Middle frontal gyrus (tissue), 1 donor: ENCODE results near the gene DENND4A.
"Not testable (repeated sequence)": the region's sequence is repeated elsewhere in the genome, so short reads cannot be mapped to it uniquely, and the experiment has no call there.

Experiments
- DNase-seq: peaks from one replicate; pipeline ENCODE4 v3.0.0-alpha.2; 2015; ENCODE audit warnings: low spot score; ENCODE audit errors: extremely low spot score

DENND4A gene

DNA sequence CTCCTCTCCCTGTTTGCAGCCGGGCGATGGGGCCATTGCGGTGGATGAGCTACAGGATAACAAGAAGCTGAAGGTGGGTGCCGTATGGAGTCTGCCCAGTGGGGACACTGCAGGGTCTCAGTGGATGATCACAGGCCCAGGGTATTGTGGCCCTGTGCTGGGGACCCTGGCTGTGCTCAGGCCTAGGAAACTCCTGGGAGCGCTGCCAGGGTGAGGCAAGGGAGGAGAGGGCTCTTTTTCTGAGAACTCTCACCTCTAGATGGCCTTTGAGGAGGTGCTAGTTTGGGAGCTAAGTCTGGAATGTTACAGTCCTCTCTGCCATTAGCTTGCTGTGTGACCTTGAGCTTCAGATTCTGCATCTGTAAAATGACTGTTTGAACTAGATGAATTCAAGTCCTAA lies 154.0 kb downstream of the DENND4A start:
- no peak for DNase-seq

DNA sequence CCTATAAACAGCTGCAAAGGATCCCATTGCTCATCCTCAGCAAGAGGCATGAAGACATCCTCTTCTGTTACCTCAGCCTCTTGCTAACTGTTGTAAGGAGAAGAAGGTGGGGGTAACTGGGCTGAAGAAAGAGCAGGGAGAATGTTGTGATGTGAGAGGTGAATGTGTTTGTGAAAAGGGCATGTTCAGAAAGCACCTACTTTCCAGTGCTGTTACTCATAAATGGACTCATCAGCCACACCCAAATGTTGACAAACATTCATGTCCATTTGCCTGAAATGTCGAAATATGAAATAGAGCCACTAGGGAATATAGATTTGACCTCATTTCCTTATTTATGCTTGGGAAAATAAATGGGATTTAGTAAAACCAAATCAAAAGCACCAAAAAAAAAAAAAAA lies 157.7 kb downstream of the DENND4A start:
- no peak for DNase-seq

DNA sequence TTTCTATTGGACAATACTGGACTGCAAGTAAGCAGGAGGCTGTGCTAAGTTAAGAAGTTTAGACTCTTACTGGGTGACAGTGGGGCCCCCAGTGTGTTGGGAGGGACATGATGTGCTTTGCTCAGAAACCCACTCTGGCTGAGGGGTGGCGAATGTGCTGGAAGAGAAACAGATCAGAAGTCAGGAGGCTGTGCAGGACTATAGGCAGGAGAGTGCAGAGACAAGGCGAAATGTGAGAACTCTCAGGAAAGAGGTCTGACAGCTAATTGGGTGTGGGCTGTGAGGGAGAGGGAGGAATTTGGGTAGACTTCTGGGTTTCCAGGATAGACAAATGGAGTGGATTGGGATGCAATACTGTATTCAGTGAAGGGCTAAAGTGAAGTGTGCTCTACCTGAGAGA lies 158.3 kb downstream of the DENND4A start:
- DNase-seq: no peak

DNA sequence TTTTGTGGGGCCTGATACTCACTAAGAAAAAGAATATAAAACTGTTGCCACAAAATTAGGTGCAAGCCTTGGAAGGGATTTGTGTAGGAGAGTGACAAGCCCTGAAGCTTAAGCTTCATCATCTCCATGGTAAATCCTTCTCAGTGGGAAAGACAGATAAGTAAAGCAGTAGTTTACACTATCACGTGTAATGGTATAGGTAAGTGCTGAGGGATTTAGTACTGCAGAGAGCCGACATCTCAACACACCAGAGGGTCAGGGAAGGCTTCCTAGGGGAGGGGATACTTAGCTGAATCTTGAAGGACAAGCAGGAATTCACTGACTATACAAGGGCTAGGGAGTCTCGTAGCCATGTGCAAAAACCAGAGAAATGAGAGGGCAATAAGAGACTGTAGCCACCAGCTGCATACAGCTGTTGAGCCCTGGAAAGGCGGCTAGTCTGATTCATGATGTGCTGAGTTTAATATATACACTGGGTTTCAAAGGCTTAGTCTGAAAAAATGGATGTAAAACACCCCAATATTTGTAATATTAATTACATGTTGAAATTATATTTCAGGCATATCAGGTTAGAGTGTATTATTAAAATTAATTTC lies 159.2 kb downstream of the DENND4A start:
- DNase-seq: no peak

DNA sequence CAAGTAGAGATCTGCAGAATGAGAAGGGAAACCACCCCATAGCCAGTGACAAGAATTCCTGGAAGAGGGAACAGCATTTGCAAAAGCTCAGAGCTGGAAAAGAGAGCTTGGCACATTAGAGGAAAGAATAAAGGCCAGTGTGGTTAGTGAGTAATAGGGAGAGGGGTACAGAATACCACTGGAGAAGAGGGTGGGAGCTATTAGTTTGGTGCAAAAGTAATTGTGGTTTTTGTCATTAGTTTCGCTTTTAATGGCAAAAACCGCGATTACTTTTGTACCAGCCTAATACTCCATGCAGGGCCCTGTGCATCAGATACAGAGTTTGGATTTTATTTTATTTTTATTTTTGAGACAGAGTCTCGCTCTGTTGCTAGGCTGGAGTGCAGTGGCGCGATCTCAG lies 160.6 kb downstream of the DENND4A start:
- no peak for DNase-seq

DNA sequence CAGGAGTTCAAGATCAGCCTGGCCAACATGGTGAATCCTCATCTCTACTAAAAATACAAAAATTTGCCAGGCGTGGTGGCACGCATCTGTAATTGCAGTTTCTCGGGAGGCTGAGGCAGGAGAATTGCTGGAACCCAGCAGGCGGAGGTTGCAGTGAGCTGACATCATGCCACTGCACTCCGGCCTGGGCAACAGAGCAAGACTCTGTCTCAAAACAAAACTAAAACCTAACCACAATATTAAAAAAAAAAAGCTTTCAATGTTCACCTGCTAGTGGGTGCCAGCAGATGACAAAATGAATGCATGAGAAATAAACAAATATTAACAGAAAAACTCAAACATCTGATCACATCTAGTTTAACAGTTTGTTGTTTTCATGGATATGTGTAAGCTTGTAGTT lies 161.3 kb downstream of the DENND4A start:
- DNase-seq: no peak

DNA sequence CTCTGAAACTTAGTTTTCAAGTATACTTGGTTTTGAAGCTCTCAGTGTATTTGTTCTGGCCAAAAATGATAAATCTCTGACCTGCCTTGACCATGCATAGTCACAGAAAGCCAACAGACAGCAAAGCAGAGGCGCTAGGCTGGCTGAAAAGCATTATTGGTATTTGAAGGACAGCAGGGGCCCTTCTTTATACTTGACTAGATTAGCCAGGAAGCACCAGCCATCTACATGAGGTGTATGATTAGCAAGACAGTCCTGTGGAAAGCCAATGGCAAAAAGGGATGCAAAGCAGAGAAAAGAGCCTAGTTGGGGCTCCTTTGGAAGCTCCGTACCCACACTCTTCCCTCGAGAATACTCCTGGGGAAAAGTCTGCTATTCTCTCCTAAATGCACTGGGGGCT lies 162.5 kb downstream of the DENND4A start:
- DNase-seq: no peak

DNA sequence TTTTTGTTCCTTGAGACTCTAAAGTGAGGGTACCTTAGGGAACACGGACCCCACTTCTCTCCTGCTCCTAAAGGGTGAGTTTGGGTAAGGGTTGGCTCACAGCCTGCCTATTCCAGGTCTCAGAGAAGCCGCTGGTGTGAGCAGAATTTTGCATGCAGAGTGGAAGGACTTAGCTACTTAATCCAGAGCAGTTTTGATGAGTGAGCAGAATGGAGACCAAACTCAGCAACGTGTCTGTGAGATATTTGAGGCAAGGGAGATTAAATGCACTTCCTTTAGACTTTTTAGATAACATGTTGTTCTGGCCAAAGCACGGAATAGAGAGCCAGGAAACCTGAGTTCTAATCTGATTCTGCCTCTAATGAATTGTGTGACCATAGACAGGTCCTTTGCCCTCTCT lies 165.2 kb downstream of the DENND4A start:
- DNase-seq: no peak

DNA sequence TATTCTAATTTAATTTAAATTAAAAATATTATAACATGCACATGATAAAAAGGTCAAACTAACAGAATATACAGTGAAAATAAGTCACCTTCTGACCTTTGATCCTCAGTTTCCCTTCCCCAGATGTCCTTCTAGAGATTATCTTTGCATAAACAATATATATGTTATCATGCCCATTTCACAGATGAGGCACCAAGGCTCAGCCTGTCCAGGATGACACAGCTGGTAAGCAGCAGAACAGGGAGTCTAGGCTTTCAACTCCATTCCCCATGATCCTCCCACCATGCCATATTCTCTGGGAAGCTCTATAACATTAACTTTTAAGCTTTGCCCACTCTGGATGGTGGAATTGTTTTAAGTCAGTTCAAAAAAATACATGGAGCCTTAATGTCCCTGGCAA lies 169.0 kb downstream of the DENND4A start:
- DNase-seq: no peak

DNA sequence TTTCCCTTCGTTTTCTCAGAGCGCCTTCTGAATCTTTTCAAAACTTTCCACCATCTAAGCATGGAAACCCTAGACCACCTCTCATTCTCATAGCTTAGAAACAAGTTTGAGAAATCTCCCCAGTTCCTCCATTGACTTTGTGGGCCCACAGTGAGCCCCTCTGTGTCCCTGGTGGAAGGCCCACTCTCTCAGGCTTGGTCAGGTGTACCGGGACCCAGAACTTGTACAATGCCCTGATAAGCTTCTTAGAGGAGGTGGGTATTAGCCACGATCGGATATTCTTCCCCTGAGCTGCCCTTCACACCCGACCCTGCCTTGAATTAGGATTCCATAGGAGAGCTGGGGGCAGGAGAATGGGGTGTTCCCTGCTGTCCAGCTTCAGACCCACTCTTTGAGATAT lies 170.5 kb downstream of the DENND4A start, which contains the start of gene SLC24A1:
Gene SLC24A1, plus strand, starts transcription at position 301 of the 400 bp plus-strand sequence. CDS start 2,143 bp downstream, outside the sequence.
- DNase-seq: no peak

DNA sequence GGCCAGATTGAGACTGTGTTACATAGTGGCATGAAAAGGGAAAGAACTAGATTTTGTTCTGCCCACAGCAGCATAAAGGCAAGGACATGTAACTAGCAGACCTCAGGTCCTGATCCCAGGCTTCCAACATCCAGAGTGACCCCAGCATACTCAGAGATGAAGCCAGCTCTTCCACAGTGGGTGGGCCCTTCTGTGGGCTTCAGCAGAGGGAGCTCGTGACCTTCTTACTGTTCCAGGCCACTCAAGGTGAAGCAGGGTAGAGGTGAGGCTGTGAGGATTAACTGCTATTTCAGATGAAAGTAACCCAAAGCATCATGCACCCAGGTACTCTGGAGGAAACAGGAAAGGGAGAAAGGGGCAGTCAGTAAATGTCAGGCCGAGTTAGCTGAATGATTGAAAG lies 171.3 kb downstream of the DENND4A start:
- DNase-seq: no peak

DNA sequence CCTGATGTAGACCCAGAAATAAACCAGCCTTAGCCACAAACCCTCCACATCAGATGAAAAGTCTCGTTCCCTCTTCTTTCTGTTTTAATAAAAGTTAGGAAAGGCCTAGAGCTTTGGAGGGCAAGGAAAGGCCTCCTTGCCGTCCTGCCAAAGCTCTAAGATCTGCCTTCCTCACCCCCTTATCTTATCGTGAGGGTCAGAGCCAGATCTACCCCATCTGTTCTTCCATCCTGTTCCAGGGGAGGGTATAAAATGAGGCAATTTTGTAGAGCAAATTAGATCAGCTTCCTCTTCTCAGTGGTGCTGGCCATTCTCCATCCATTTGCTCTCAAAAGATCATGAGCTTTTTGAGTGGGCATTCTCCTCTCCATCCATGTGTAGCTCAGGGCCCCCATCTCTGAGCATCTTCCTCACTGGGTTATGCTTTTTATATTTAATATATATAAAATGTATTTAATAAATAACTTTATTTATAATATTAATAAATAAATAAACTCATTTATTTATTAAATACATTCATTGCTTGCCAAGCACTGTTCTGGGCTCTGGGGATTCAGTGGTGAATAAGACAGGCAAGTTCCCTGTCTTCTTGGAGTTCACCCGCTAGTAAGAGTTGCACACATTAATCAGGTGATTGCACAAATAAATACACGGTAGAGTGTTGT lies 172.3 kb downstream of the DENND4A start:
- no peak for DNase-seq

DNA sequence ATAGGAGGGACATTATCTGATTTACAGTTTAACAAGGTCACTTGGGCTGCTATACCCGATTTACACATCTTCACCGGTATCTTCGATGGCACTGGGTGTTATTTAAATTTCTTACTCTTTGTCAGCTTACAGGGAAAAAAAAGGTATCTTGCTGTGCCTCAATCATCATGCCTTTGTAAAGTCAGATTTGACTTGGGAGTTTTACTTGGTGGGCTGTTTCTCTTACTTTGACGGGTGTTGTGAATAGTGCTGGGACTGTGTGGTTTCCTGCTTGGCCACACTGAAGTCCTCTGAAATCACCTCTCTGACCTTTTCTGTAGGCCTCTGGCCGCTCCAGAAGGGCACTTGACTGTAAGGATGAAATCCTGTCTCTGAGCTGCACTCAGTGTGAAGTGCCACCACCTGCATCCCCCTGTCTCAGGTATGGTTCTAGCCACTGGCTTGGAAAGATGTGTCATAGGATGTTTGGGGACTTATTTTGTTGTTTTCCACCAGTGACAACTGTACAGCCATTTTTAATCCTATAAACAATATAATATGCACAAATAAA lies 173.5 kb downstream of the DENND4A start:
- no peak for DNase-seq

DNA sequence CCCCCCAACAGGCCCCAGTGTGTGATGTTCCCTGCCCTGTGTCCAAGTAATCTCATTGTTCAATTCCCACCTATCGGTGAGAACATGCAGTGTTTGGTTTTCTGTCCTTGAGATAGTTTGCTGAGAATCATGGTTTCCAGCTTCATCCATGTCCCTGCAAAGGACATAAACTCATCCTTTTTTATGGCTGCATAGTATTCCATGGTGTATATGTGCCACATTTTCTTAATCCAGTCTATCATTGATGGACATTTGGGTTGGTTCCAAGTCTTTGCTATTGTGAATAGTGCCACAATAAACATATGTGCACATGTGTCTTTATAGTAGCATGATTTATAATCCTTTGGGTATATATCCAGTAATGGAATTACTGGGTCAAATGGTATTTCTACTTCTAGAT lies 176.2 kb downstream of the DENND4A start:
- DNase-seq: not testable (repeated sequence)

DNA sequence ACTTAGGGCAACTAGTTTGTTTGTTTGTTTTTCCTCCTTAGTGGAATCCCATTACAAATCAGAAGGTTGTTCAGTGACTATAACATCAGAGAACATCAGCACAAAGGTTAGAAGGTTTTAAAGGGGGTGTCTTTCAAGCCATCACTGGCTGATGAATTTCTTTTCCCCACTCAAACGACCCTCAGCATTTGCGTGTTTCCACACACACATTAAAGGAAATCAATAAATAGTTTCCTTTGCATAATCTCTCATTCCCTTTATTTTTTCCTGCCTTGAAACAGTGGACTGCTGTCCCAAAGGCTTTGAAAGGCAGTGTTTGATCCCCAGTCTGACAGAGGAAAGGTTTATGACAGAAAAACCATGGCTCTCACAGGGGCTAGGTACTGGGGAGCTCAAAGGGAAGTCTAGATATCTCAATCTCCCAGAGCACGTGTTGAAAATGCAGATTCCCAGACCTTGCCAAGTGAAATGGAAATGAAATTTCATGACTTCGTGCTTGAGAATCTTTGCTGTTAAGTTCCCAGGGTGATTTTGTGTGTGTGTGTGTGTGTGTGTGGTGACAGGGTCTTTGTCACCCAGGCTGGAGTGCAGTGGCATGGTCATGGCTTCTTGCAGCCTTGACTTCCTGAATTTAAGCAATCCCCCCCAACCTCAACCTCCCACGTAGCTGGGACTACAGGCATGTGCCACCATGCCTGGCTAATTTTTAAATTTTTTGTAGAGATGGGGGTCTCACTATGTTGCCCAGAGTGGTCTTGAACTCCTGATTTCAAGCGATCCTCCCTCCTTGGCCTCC lies 178.9 kb downstream of the DENND4A start:
- no peak for DNase-seq

DNA sequence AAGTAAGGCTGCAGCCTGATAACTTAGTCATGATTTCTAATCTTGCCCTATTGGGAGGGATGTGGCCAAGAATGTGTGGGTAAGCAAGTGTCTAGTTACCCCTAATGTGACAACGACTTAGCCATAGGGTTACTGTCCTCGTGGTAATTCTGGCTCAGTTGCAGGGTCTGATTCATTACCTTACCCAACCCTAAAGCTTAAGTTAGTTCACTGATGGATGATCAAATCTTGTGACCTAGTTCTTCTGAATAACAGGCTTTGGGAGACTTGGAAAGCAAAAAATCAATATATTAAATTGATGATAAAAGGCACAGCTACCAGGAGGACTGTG lies 179.5 kb downstream of the DENND4A start:
- DNase-seq: no peak

DNA sequence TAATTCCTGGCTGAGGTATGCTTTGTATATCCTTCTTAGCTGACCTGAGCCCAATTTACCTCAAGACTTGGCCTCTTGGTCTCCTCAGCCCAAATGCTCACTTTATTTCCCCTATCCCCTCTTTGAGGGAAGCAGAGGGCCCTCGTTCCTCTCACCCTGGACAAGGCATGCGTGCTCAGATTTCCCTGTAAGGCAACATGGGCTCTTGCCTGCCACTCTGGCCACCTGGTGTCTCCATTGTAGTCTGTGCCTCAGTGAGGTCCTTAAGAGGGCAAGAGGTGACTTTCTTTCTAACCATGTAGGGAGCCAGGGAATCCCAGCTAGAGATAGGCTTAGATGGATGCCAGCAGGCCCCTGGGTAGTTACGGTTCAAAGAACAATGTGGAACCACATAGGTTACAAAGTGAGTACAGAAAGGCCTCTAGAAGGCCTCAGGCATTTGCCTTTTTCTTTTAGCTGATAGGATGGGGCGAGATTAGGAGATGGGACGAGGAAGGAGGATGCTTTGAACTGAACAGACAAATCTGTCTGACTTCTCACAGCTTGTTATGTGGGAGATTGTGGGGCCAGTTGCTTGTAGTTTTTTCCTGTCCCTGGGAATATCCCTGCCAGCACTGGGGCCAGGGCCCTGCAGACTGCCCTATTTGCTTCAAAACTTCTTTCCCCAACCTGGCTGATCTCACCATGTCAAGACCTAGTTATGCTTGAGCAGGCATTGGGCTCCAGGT lies 180.0 kb downstream of the DENND4A start:
- DNase-seq: no peak

DNA sequence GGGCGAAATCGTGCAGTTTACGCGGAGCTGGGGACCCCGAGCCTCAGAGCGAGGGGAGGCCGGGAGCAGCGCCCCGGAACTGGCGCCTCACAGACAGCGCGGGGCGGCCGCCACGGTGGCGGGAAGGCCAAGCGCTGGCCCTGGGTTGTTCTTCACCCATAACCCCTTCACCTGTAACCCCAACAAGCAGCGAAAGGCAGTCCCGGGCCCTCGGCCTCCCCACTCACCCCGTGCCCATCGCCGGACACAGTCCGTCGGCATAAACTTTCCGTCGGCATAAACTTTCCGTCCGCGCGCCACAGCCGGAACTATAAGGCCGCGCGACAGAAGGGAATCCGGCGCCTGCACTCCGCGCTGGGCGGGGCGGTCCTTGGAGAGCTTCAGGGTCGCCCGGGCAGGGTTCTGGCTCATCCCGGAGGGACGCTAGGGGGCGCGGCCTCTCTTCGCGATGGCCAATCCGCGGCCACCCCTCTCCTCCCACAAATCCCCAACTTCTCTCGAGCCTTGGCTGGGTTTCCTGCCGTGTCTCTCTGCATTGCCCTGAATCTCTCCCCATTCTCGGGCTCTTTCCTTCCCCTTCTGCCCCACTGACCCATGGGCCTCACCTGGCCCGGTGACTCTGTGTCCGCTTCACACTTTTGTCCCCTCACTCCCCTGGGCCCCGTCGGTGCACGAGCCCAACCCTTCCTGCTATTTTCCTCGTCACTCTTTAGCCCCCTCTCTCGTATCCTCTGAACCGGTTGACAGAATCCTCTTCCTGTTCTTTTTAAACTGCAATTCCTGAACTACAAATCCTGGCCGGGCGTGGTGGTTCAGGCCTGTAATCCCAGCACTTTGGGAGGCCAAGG lies 181.0 kb downstream of the DENND4A start, which contains the start of gene INTS14:
Gene INTS14, minus strand, starts transcription at position 261 of the 848 bp plus-strand sequence. CDS start 3,751 bp downstream, outside the sequence.
- DNase-seq: peak; percentile 91
